Testis (tissue), 2 donors: Measurements from ENCODE around the gene ARL5C.

ENCODE experiments used
- POLR2A ChIP-seq: fragments of 450-650 bp; IDR thresholded peaks from one replicate; pipeline ENCODE4 v1.6.1; 2017; ENCODE audit warnings: antibody characterized with exemption, mild to moderate bottlenecking, moderate library complexity
- TF ChIP-seq, protein P1 (sequence below), 3 experiments: fragments of 450-650 bp in 2 of 3; fragments of 200-600 bp in 1 of 3; sonication (generic) in 1 of 3; IDR thresholded peaks; one replicate each; pipeline ENCODE4 v1.5.1; 2016 to 2019; ENCODE audit warnings: antibody characterized with exemption in 3 of 3, mild to moderate bottlenecking in 2 of 3, moderate library complexity in 1 of 3

DNA sequence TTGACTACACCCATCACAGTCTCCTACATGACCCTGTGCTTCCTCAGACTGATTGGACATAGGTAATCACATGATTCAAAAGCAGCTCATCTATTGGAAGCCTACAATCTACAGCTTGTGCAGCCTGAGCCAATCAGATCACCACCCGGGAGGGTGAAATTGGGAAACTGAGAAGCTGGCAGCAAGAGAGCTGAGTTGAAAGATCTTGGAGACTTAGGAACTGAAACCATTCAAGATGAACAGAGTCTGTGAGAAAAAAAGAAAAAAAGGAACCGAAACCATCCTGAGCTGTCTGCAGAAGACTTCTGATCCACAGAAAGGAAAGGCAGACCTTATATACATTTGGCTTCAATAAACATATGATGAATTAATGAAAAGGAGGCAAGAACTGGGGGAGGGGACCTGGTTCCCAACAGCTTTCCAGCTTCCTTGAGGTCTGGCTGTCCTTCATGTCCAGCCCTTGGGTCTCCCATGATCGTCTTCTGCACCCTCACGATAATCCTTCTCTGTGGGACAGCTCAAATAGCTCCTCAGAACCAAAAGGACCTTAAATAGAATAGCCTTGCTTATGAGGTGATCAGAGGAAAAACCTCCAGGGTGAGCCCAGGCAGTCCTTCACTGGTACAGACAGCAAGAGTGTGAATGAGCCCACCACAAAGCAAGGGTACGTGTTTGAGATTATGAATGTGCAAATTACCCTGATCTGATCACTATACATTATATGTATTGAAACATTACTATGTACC, 47.1 kb downstream of the ARL5C start:
- TF ChIP-seq, protein P1, sequence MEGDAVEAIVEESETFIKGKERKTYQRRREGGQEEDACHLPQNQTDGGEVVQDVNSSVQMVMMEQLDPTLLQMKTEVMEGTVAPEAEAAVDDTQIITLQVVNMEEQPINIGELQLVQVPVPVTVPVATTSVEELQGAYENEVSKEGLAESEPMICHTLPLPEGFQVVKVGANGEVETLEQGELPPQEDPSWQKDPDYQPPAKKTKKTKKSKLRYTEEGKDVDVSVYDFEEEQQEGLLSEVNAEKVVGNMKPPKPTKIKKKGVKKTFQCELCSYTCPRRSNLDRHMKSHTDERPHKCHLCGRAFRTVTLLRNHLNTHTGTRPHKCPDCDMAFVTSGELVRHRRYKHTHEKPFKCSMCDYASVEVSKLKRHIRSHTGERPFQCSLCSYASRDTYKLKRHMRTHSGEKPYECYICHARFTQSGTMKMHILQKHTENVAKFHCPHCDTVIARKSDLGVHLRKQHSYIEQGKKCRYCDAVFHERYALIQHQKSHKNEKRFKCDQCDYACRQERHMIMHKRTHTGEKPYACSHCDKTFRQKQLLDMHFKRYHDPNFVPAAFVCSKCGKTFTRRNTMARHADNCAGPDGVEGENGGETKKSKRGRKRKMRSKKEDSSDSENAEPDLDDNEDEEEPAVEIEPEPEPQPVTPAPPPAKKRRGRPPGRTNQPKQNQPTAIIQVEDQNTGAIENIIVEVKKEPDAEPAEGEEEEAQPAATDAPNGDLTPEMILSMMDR (IDR thresholded peaks at IDR 0.05): no peak
- TF ChIP-seq POLR2A: no peak
